GM19372 (cell line): Measurements from ENCODE around the gene DDX39B.
"Not testable (repeated sequence)": the region's sequence is repeated elsewhere in the genome, so short reads cannot be mapped to it uniquely, and the experiment has no call there.

Experiments used
- ATAC-seq: cut with Tn5 transposase; IDR thresholded peaks from one replicate; pipeline ENCODE4 v1.9.1; 2021; ENCODE audit warnings: mild to moderate bottlenecking, low read depth, moderate library complexity; ENCODE audit not compliant: unreplicated experiment

Gene DDX39B

DNA sequence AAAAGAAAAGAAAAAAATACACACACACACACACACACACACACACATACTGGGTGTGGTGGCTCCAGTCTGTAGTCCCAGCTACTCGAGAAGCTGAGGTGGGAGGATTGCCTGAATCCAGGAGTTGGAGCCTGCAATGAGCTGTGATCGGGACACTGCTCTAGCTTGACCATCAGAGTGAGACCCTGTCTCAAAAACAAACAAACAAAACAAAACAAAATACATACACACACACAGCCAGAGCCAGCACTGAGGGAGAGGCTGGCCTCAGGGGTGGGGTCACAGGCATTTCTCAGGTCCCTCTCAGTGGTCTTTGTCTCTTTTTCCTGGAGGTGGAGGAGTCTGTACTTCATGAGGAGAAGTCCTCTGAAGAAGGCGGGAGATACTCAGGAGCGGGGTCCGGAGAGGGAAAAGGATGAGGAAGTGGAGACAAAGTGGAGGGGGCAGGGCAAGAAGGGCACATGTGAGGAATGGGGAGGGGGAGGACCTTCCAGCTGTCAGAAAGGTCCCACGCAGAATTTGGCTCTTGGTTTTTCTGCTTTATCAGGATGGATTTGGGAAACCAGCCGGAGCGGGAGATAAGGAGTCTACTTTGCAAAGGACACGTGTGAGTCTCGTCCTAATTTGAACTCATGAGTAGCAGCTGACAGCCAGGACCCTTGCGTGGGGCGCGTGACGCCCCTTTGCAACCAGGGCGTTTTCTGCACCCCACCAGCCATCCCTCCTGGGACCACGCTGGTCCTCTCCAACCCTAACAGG lies 51.5 kb downstream of the DDX39B start:
- ATAC-seq = no peak

DNA sequence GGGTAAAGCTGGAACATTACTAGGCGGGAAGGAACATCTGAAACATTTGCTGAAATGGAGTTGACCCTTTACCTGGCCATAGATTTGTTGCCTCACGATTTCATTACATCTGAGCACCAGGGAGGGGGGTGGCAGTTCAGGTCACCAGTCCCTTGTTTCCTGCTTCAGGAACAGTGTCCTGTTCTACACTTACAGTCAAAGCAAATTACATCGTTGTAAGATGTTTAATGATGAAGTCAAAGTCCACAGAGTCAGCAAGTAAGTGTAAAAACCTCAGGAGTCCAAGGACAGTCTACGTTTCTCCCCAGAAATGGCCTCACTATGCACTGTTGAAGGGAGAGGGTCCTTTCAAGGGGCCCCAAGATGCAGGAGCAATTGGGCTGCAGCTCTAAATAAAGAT lies 52.7 kb downstream of the DDX39B start:
- ATAC-seq = no peak

DNA sequence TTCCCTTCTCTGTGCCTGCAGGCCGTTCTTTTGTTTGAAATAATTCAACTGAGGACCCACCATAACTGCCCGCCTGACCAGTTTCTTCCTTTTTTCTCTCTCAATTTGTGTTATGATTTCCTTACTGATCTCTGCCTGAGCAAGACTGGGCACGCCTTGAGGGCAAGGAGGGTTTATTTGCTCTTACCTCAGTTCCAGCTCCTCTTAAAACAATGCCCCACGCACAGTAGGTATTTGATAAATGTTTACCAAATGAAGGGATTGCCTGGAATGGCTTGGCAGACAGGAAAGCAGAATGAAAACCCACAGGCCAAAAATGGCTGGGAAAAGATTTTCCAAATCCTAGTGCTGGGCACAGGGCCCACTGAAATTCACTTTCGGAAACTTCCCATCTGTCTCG lies 54.1 kb downstream of the DDX39B start:
- ATAC-seq = not testable (repeated sequence)

DNA sequence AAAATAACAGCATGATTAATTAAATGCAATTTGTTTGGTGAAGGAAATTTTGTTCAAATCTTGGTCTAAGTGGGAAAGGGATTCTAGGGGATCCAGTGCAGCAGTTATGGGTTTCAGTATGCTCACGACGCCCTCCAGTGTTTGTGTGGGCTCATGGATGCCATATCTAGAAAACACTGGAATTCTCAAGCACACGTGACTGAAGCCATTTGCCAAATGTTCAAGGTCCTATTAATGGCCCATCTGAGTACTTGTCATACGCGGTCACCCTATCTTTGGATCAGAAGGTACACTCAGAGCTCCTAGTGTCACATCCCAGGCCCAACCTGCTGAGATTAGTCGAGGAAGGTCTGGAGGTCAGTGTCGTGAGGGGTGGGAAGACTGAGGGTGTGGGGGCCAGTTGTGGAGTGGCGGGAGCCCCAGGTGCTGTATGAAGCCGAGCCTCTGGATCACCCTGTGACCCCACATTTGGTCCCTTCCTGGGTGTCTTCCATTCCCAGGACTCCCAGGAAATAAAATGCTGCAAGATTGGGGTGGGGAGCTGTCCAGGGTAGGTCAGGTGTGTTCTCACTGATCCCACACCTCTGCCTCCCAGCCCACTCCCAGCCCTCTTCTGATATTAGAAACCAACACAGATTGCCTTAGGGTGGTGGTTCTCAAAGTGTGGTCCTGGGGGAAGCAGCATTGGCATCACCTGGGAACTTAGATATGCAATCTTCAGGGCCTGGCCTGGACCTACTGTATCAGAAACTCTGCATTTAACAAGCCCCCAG lies 55.6 kb downstream of the DDX39B start:
- ATAC-seq = not testable (repeated sequence)

DNA sequence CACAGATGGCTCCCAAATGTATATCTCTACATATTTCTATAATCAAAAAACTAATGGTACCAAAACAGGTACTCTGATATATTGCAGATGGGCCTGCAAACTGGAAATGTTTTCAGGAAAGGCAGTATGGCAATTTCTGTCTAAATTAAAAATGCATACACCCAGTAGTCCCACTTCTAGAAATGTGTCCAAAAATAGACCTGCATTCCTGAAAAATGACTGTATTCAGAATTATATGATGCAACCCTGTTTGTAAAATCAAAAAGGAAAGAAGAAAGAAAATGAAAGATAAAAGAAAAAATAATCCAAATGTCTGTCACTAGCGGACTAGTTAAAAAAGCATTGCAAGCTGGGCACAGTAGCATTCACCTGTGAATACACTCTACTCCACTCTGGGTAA lies 56.7 kb downstream of the DDX39B start:
- no peak for ATAC-seq

DNA sequence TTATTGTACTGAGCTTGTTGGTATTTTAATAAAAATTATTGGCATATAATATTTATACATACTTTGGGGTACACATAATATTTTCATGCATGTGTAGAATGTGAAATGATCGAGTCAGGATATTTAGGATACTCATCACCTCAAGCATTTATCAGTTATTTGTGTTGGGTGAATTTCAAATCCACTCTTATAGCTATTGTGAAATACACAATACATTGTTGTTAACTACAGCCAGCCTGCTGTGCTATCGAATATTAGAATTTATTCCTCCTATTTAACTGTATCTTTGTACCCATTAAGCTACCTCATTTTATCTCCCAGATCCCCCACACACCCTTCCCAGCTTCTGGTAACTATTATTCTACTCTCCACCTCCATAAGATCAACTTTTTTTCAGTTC lies 58.4 kb downstream of the DDX39B start:
- ATAC-seq = no peak

DNA sequence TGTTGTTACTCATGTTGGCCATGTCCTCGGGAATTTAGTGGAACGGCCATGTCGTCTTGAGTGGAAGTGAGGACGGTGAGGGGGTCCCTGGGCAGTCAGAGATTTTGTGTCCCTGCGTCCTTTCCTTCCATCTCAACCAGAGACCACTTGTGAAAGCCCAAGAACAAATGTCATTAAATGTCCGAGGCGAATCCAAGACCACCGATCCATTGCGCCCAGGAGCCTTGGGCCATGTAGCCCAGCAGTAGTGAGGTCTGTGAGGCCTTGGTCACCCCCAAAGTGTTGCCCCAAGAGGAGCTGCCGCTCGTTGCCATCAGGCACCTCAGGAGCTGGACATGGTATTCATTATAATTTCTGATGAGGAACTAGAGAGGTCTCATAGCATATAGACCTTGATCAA lies 61.2 kb downstream of the DDX39B start:
- no peak for ATAC-seq
